H1 (cell line): Measurements from ENCODE around the gene BLOC1S4. TPM values are rescaled to one million over a fixed set of nuclear protein-coding genes. Genes with fewer than 3 reads are reported as not detected.

Source experiments
- CTCF ChIA-PET: fragments of 300-600 bp; sonication (Branson Sonifier 250); formaldehyde crosslinking; loops from one replicate; lab custom pipeline; 2021; ENCODE audit not compliant: partially characterized antibody; lab: Charles Lee
- POLR2A ChIA-PET: fragments of 300-600 bp; sonication (Branson Sonifier 250); formaldehyde crosslinking; loops from one replicate; lab custom pipeline; 2021; ENCODE audit warnings: inconsistent platforms; ENCODE audit not compliant: partially characterized antibody; lab: Charles Lee
- DNase-seq, 2 experiments: peaks; one replicate each; pipeline versions ENCODE4 v3.0.0 to v3.0.0-alpha.2; 2010 to 2022; ENCODE audit warnings: low spot score in 2 of 2, low read depth in 1 of 2, mixed read lengths in 1 of 2
- FAIRE-seq: peaks from 2 replicates; lab custom pipeline; 2011; peaks lifted over from hg19 to GRCh38; lab: Jason Lieb, UNC
- H2AFZ ChIP-seq: 2 replicates; pipeline ENCODE4 v1.8.1; 2012; ENCODE audit warnings: low read length, inconsistent platforms
- H2AK5ac ChIP-seq: 2 replicates; pipeline ENCODE4 v1.6.1; 2013; ENCODE audit warnings: low read depth, low read length
- H2BK120ac ChIP-seq: replicated peaks from 2 replicates; pipeline ENCODE3; 2013; ENCODE audit warnings: low read depth, low read length, inconsistent platforms
- H2BK12ac ChIP-seq: 2 replicates; pipeline ENCODE4 v1.6.1; 2013; ENCODE audit warnings: low read depth, low read length
- H2BK15ac ChIP-seq: 2 replicates; pipeline ENCODE4 v1.6.1; 2013; ENCODE audit warnings: low read length
- H2BK20ac ChIP-seq: 2 replicates; pipeline ENCODE4 v1.6.1; 2013; ENCODE audit warnings: low read length
- H2BK5ac ChIP-seq: 2 replicates; pipeline ENCODE4 v1.6.1; 2013; ENCODE audit warnings: low read depth, low read length
- H3K14ac ChIP-seq: 2 replicates; pipeline ENCODE4 v1.6.1; 2013; ENCODE audit warnings: inconsistent platforms; ENCODE audit not compliant: insufficient read length
- H3K18ac ChIP-seq: 2 replicates; pipeline ENCODE4 v1.6.1; 2013; ENCODE audit warnings: low read length; ENCODE audit errors: extremely low read depth
- H3K23ac ChIP-seq: 2 replicates; pipeline ENCODE4 v1.6.1; 2013; ENCODE audit warnings: inconsistent platforms; ENCODE audit not compliant: insufficient read length
- H3K23me2 ChIP-seq: 2 replicates; pipeline ENCODE4 v1.6.1; 2013; ENCODE audit warnings: low read depth, low read length
- H3K27ac ChIP-seq: 2 replicates; pipeline ENCODE4 v1.6.1; 2011; ENCODE audit warnings: low read depth, low read length, inconsistent platforms
- H3K27me3 ChIP-seq, 4 experiments: replicated peaks in 1 of 4; 1 replicate in 1 of 4; 2 replicates in 3 of 4; pipeline versions ENCODE4 v1.6.1 to v1.8.1; 2011 to 2013; ENCODE audit warnings: low read length in 3 of 4, mild to moderate bottlenecking in 3 of 4, inconsistent platforms in 2 of 4, mixed read lengths in 2 of 4, moderate library complexity in 1 of 4; ENCODE audit not compliant: control insufficient read depth in 3 of 4, insufficient read depth in 3 of 4; ENCODE audit errors: extremely low read depth in 1 of 4
- H3K36me3 ChIP-seq, 4 experiments: 2 replicates each; pipeline versions ENCODE4 v1.6.1 to v1.8.1; 2011 to 2013; ENCODE audit warnings: mild to moderate bottlenecking in 4 of 4, low read length in 3 of 4, moderate library complexity in 2 of 4, control low read depth in 1 of 4, inconsistent platforms in 1 of 4; ENCODE audit not compliant: insufficient read depth in 4 of 4, control insufficient read depth in 2 of 4
- H3K4ac ChIP-seq: replicated peaks from 2 replicates; pipeline ENCODE3; 2013; ENCODE audit warnings: low read length, low read depth, mixed read lengths, inconsistent platforms; ENCODE audit not compliant: insufficient read length
- H3K4me1 ChIP-seq, 4 experiments: replicated peaks in 1 of 4; 1 replicate in 1 of 4; 2 replicates in 3 of 4; pipeline versions ENCODE4 v1.6.1 to v1.8.1; 2011 to 2013; ENCODE audit warnings: low read length in 3 of 4, inconsistent platforms in 2 of 4, mixed read lengths in 1 of 4; ENCODE audit not compliant: insufficient read depth in 4 of 4, control insufficient read depth in 3 of 4
- H3K4me2 ChIP-seq, 2 experiments: 2 replicates each; pipeline versions ENCODE4 v1.6.1 to v1.8.1; 2011 to 2013; ENCODE audit warnings: low read depth in 2 of 2, low read length in 2 of 2, control low read depth in 1 of 2, inconsistent platforms in 1 of 2, mild to moderate bottlenecking in 1 of 2; ENCODE audit not compliant: insufficient read depth in 1 of 2
- H3K4me3 ChIP-seq, 4 experiments: fragments of 200-600, 300-600 bp in 1 of 4; sonication (generic), shearing (Covaris generic), sonication (Bioruptor Twin) in 1 of 4; 2 replicates each; pipeline versions ENCODE4 v1.5.1 to v1.8.1; 2011 to 2016; ENCODE audit warnings: low read length in 4 of 4, low read depth in 3 of 4, control low read depth in 2 of 4, inconsistent platforms in 2 of 4, mild to moderate bottlenecking in 2 of 4, mixed read lengths in 1 of 4, moderate library complexity in 1 of 4; ENCODE audit not compliant: insufficient read depth in 2 of 4; ENCODE audit errors: extremely low read depth in 1 of 4
- H3K56ac ChIP-seq: replicated peaks from 2 replicates; pipeline ENCODE3; 2013; ENCODE audit warnings: low read depth, mild to moderate bottlenecking, mixed read lengths, low read length, inconsistent platforms; ENCODE audit not compliant: insufficient read length
- H3K79me1 ChIP-seq: 2 replicates; pipeline ENCODE4 v1.6.1; 2013; ENCODE audit warnings: low read depth, low read length, control low read depth
- H3K79me2 ChIP-seq, 2 experiments: 2 replicates each; pipeline versions ENCODE4 v1.6.1 to v1.8.1; 2012 to 2013; ENCODE audit warnings: low read length in 2 of 2, mild to moderate bottlenecking in 2 of 2, inconsistent platforms in 1 of 2; ENCODE audit not compliant: insufficient read depth in 2 of 2, control insufficient read depth in 1 of 2
- H3K9ac ChIP-seq, 4 experiments: replicated peaks in 1 of 4; 1 replicate in 1 of 4; 2 replicates in 3 of 4; pipeline versions ENCODE4 v1.6.1 to v1.8.1; 2011 to 2013; ENCODE audit warnings: low read depth in 3 of 4, low read length in 3 of 4, control low read depth in 2 of 4, mild to moderate bottlenecking in 2 of 4, moderate library complexity in 2 of 4, inconsistent platforms in 1 of 4; ENCODE audit errors: extremely low read depth in 1 of 4
- H3K9me3 ChIP-seq, 2 experiments: 2 replicates each; pipeline versions ENCODE4 v1.6.1 to v1.8.1; 2012 to 2013; ENCODE audit warnings: mild to moderate bottlenecking in 2 of 2, moderate library complexity in 2 of 2, control low read depth in 1 of 2, inconsistent platforms in 1 of 2, low read depth in 1 of 2, low read length in 1 of 2, mixed read lengths in 1 of 2; ENCODE audit not compliant: insufficient read depth in 2 of 2
- H4K20me1 ChIP-seq, 2 experiments: replicated peaks in 1 of 2; 2 replicates each; pipeline versions ENCODE3 to v1.8.1; 2011 to 2013; ENCODE audit warnings: inconsistent platforms in 2 of 2, low read length in 2 of 2, mild to moderate bottlenecking in 1 of 2; ENCODE audit not compliant: insufficient read depth in 2 of 2, control insufficient read depth in 1 of 2
- H4K5ac ChIP-seq: 2 replicates; pipeline ENCODE4 v1.6.1; 2013; ENCODE audit warnings: low read length, low read depth, mixed read lengths, inconsistent platforms; ENCODE audit not compliant: insufficient read length
- H4K8ac ChIP-seq: 2 replicates; pipeline ENCODE4 v1.8.0; 2013; ENCODE audit warnings: mild to moderate bottlenecking, moderate library complexity, low read length, inconsistent platforms; ENCODE audit not compliant: insufficient read depth; ENCODE audit errors: extremely low read depth
- H4K91ac ChIP-seq: replicated peaks from 2 replicates; pipeline ENCODE3; 2013; ENCODE audit warnings: low read length, mixed read lengths, inconsistent platforms; ENCODE audit not compliant: insufficient read length
- WGBS, 2 experiments: shearing (Covaris generic) in 1 of 2; methylation state at CpG; one replicate each; pipeline versions ENCODE4 v1.1.6 to v1.1.7; 2013 to 2015; ENCODE audit warnings: low lambda C conversion rate in 2 of 2, mixed read lengths in 2 of 2, inconsistent platforms in 1 of 2, low coverage in 1 of 2, missing lambda C conversion rate in 1 of 2; ENCODE audit not compliant: insufficient replicate concordance in 2 of 2, insufficient coverage in 1 of 2, insufficient read length in 1 of 2; ENCODE audit errors: extremely low coverage in 1 of 2, missing lambda C conversion rate in 1 of 2; 5-methylcytosine and 5-hydroxymethylcytosine counted together
- polyA plus RNA-seq, 7 experiments: library from polyadenylated mRNA; depleted of rRNA in 3 of 7; stranded (reverse) in 5 of 7; unstranded in 2 of 7; fragments of >200 nt in 5 of 7; fragments of 200-250 nt in 2 of 7; gene quantifications; 1 replicate in 5 of 7; 2 replicates in 1 of 7; 4 replicates in 1 of 7; pipeline versions ENCODE4 v1.2.1 to v1.2.3, GENCODE V29; 2011 to 2013; ENCODE audit warnings: missing spikeins in 2 of 7, mixed read lengths in 2 of 7
- total RNA-seq: library from RNA; stranded (reverse); fragmentation: NEBNext Ultra II Directional; extraction: Animal tissue kit (Norgen Biotek cat#: 25700); gene quantifications from 2 replicates; pipeline ENCODE4 v1.2.1, GENCODE V29; 2021
- TF ChIP-seq, protein P1 (sequence below): IDR thresholded peaks from 2 replicates; pipeline ENCODE4 v1.6.1; 2012; ENCODE audit warnings: inconsistent platforms

Gene BLOC1S4
- total and polyA plus RNA-seq, 2 of the 8 experiments (the other 6 are each of a cell fraction or from before 2014, with no cell fraction given): 19.1 to 27.8 TPM

DNA sequence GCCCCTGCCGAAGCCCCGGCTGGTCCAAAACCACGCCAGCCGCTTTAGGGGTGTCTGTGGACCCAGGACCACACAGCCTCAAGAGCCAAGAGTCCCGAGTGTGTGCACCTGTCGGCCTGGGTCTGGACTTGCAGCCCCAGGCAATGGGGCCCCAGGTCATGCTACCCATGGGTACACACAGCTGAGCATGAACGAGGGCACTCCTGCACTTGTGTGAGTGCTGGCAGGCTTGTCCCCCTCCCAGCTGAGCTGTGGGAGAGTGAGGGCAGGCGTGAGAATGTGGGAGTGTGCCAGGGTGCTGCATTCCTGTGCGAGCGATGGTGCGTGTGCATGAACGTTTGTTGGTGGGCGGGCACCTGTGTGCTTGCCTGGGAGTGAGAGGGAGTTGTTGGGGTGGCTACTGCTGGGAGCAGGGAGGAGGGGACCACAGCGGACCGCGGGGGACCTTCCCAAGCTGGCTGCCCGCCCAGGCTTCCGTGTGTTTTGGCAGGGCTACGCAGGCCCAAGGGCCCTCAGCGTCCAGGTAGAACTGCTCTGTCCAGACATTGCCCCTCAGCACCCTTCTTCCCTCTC is 30.8 kb downstream of the BLOC1S4 start:
- no peak overlapping the region for H4K5ac ChIP-seq
- no peak overlapping the region for H3K4me3 ChIP-seq
- H3K14ac ChIP-seq: no peak overlapping the region
- no peak overlapping the region for H3K23ac ChIP-seq
- CTCF ChIA-PET: interaction anchor here (1.2 kb wide), 1 partner anchor 22 kb away, joined by 3 read pairs; no protein-coding TSS in a partner anchor
- no peak overlapping the region for H2BK5ac ChIP-seq
- no peaks in the 10 kb centered on the region for H3K79me1 ChIP-seq
- H3K27ac ChIP-seq: no peak overlapping the region
- no peak overlapping the region for H3K4me2 ChIP-seq
- no peak overlapping the region for H3K4ac ChIP-seq
- TF ChIP-seq, protein P1, sequence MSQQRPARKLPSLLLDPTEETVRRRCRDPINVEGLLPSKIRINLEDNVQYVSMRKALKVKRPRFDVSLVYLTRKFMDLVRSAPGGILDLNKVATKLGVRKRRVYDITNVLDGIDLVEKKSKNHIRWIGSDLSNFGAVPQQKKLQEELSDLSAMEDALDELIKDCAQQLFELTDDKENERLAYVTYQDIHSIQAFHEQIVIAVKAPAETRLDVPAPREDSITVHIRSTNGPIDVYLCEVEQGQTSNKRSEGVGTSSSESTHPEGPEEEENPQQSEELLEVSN: no peak
- TF ChIP-seq, all 59 proteins: peak for 0
- Histone ChIP-seq H3K9ac (peak overlapping the region in 1 of 4 experiments; percentile 5; a peak in 1 of 7 replicates), H4K20me1 (no peaks in the 10 kb centered on the region), H2BK15ac (no peak overlapping the region), H4K8ac (no peak overlapping the region; the same call in 1 of the 2 replicates), H2AK5ac (no peak overlapping the region), H3K27me3 (no peaks in the 10 kb centered on the region), H2BK120ac (no peak overlapping the region), H2AFZ (no peak overlapping the region), H3K36me3 (no peaks in the 10 kb centered on the region), H3K18ac (no peak overlapping the region), H3K23me2 (no peaks in the 10 kb centered on the region), H4K91ac (no peak overlapping the region), H3K4me1 (no peaks in the 10 kb centered on the region), H2BK12ac (no peak overlapping the region), H2BK20ac (no peak overlapping the region), H3K79me2 (no peaks in the 10 kb centered on the region), H3K9me3 (no peaks in the 10 kb centered on the region), H3K56ac (no peak overlapping the region)
- 82% methylated on average over 19 of the region's 20 CpGs; no CpG with 5 or more reads in 1 of the 2 experiments for WGBS, 2 experiments
- POLR2A ChIA-PET: interaction anchor here (1.4 kb wide), 1 partner anchor 33 kb away, joined by 3 read pairs; no protein-coding TSS in a partner anchor
- no peak for DNase-seq
- FAIRE-seq: no peak
